WTC11 (cell line): ENCODE measurements around the gene ARHGAP10. TPM values are rescaled to one million over a fixed set of nuclear protein-coding genes. Genes with fewer than 3 reads are reported as not detected.

ENCODE experiments used
- ATAC-seq: fragments of 200-7000 bp; cut with Tn5 transposase; 2 replicates; pipeline ENCODE4 v1.10.0; 2021; ENCODE audit warnings: mild to moderate bottlenecking, moderate library complexity
- CTCF ChIA-PET: fragments of 300-600 bp; sonication (Branson Sonifier 250); formaldehyde crosslinking; loops from one replicate; lab custom pipeline; 2021; ENCODE audit warnings: antibody characterized with exemption; lab: Charles Lee
- POLR2A ChIA-PET: fragments of 350-600 bp; sonication (Branson Sonifier 250); formaldehyde crosslinking; loops from one replicate; lab custom pipeline; 2021; ENCODE audit warnings: antibody characterized with exemption; lab: Charles Lee
- DNase-seq: peaks from one replicate; pipeline ENCODE4 v3.0.0; 2021; ENCODE audit warnings: low spot score
- H3K27ac Mint-ChIP-seq: 2 replicates; pipeline ENCODE4 v1.8.0; 2021; ENCODE audit warnings: mixed read lengths
- H3K27me3 Mint-ChIP-seq: 2 replicates; pipeline ENCODE4 v1.8.0; 2021; ENCODE audit warnings: low read depth, mild to moderate bottlenecking, moderate library complexity, mixed read lengths
- H3K36me3 Mint-ChIP-seq: 2 replicates; pipeline ENCODE4 v1.8.0; 2021; ENCODE audit warnings: mixed read lengths
- H3K4me1 Mint-ChIP-seq: 2 replicates; pipeline ENCODE4 v1.8.0; 2022; ENCODE audit warnings: mixed read lengths
- H3K4me3 Mint-ChIP-seq: 2 replicates; pipeline ENCODE4 v1.8.0; 2021; ENCODE audit warnings: mild to moderate bottlenecking, moderate library complexity, mixed read lengths
- H3K9me3 Mint-ChIP-seq: 2 replicates; pipeline ENCODE4 v1.8.0; 2021; ENCODE audit warnings: mixed read lengths
- AFF4 ChIP-seq: sonication (generic); formaldehyde crosslinking; IDR thresholded peaks from 2 replicates; pipeline ENCODE4 v1.8.1; 2023; ENCODE audit warnings: mild to moderate bottlenecking, missing genetic modification reagents, borderline replicate concordance
- AR ChIP-seq: fragments of 250-450 bp; sonication (Bioruptor Pico); IDR thresholded peaks from 2 replicates; pipeline ENCODE4 v1.9.0; 2021; ENCODE audit warnings: mild to moderate bottlenecking
- CDX4 ChIP-seq: fragments of 250-450 bp; sonication (Bioruptor Pico); IDR thresholded peaks from 2 replicates; pipeline ENCODE4 v1.9.0; 2021; ENCODE audit warnings: moderate library complexity, mild to moderate bottlenecking, inconsistent platforms, borderline replicate concordance
- CREB1 ChIP-seq: sonication (generic); formaldehyde crosslinking; IDR thresholded peaks from 2 replicates; pipeline ENCODE4 v1.8.0; 2023; ENCODE audit warnings: mild to moderate bottlenecking, missing genetic modification reagents
- CTCF ChIP-seq: fragments of 200-600 bp; IDR thresholded peaks from 2 replicates; pipeline ENCODE4 v1.8.0; 2022; ENCODE audit warnings: antibody characterized with exemption
- EMX1 ChIP-seq: fragments of 250-450 bp; sonication (Bioruptor Pico); IDR thresholded peaks from 2 replicates; pipeline ENCODE4 v1.8.0; 2021; ENCODE audit warnings: mild to moderate bottlenecking
- FOXP4 ChIP-seq: sonication (generic); formaldehyde crosslinking; IDR thresholded peaks from 2 replicates; pipeline ENCODE4 v1.8.0; 2022; ENCODE audit warnings: mild to moderate bottlenecking, missing genetic modification reagents
- HMGA2 ChIP-seq: fragments of 250-450 bp; sonication (Bioruptor Pico); IDR thresholded peaks from 2 replicates; pipeline ENCODE4 v1.4.0; 2021; ENCODE audit warnings: mild to moderate bottlenecking, moderate library complexity
- HMGXB4 ChIP-seq: sonication (generic); formaldehyde crosslinking; IDR thresholded peaks from 2 replicates; pipeline ENCODE4 v1.8.1; 2023; ENCODE audit warnings: mild to moderate bottlenecking, moderate library complexity, missing genetic modification reagents
- MYBL2 ChIP-seq: sonication (generic); formaldehyde crosslinking; IDR thresholded peaks from 2 replicates; pipeline ENCODE4 v1.8.1; 2023; ENCODE audit warnings: mild to moderate bottlenecking, moderate library complexity, missing genetic modification reagents
- NFATC4 ChIP-seq: fragments of 250-450 bp; sonication (Bioruptor Pico); IDR thresholded peaks from 2 replicates; pipeline ENCODE4 v1.9.0; 2021; ENCODE audit warnings: mild to moderate bottlenecking
- RELA ChIP-seq: sonication (generic); formaldehyde crosslinking; IDR thresholded peaks from 2 replicates; pipeline ENCODE4 v1.8.1; 2022; ENCODE audit warnings: missing genetic modification reagents, mild to moderate bottlenecking, borderline replicate concordance
- SMAD3 ChIP-seq: sonication (generic); formaldehyde crosslinking; IDR thresholded peaks from 2 replicates; pipeline ENCODE4 v1.8.0; 2022; ENCODE audit warnings: missing genetic modification reagents, mild to moderate bottlenecking, borderline replicate concordance
- SOX15 ChIP-seq: fragments of 250-450 bp; sonication (Bioruptor Pico); IDR thresholded peaks from 2 replicates; pipeline ENCODE4 v1.9.0; 2021; ENCODE audit warnings: mild to moderate bottlenecking
- USF2 ChIP-seq: sonication (generic); formaldehyde crosslinking; IDR thresholded peaks from 2 replicates; pipeline ENCODE4 v1.8.1; 2023; ENCODE audit warnings: mild to moderate bottlenecking, missing genetic modification reagents, moderate library complexity
- ZBTB43 ChIP-seq: sonication (generic); formaldehyde crosslinking; IDR thresholded peaks from 2 replicates; pipeline ENCODE4 v1.8.1; 2023; ENCODE audit warnings: mild to moderate bottlenecking, missing genetic modification reagents
- ZNF219 ChIP-seq: sonication (generic); formaldehyde crosslinking; IDR thresholded peaks from 2 replicates; pipeline ENCODE4 v1.8.0; 2023; ENCODE audit warnings: missing genetic modification reagents, mild to moderate bottlenecking, borderline replicate concordance
- ZSCAN18 ChIP-seq: fragments of 250-450 bp; sonication (Bioruptor Pico); IDR thresholded peaks from 2 replicates; pipeline ENCODE4 v2.1.2; 2022; ENCODE audit warnings: mild to moderate bottlenecking, moderate library complexity
- total RNA-seq: library from RNA; stranded (reverse); gene quantifications from 3 replicates; pipeline ENCODE4 v1.2.3, GENCODE V29; 2021

The ARHGAP10 gene
- total RNA-seq, 1 experiment from 2014 or later, result 9.6 TPM

- Mint-ChIP-seq H3K36me3 (peaks cover 3% of the 10 kb centered on the region), H3K27ac (no peak overlapping the region), H3K9me3 (peaks cover 18% of the 10 kb centered on the region), H3K27me3 (peaks cover 11% of the 10 kb centered on the region), H3K4me1 (peaks cover 42% of the 10 kb centered on the region), H3K4me3 (no peak overlapping the region)
- CTCF ChIA-PET, result no interaction called here
- ATAC-seq (peak; percentile 91), DNase-seq (no peak)
- no peak for TF ChIP-seq HMGXB4 (CRISPR knock-in tag)
- TF ChIP-seq SOX15 (CRISPR knock-in tag), result no peak
- TF ChIP-seq CDX4 (CRISPR knock-in tag), result no peak
- no peak for TF ChIP-seq CREB1 (CRISPR knock-in tag)
- POLR2A ChIA-PET, result no interaction called here
Measured at GRCh38 chr4:148116969-148117368, 385.1 kb downstream of the ARHGAP10 start.

GRCh38 chr4:148118179-148118578 is 386.3 kb downstream of the ARHGAP10 start:
- Mint-ChIP-seq H3K27me3 (peaks cover 14% of the 10 kb centered on the region), H3K4me3 (no peak overlapping the region), H3K9me3 (peaks cover 30% of the 10 kb centered on the region), H3K36me3 (peaks cover 15% of the 10 kb centered on the region), H3K4me1 (peaks cover 33% of the 10 kb centered on the region), H3K27ac (no peak overlapping the region)
- ChIA-PET CTCF (no interaction called here), POLR2A (no interaction called here)
- DNase-seq (no peak), ATAC-seq (no peak)
- no peak for TF ChIP-seq CTCF
- TF ChIP-seq ZSCAN18 (CRISPR knock-in tag), result no peak
- TF ChIP-seq EMX1 (CRISPR knock-in tag), result no peak
- no peak for TF ChIP-seq AR (CRISPR knock-in tag)
- TF ChIP-seq AFF4, result no peak
- no peak for TF ChIP-seq ZBTB43 (CRISPR knock-in tag)
- no peak for TF ChIP-seq SMAD3
- TF ChIP-seq HMGA2 (CRISPR knock-in tag), result no peak
- no peak for TF ChIP-seq FOXP4 (CRISPR knock-in tag)
- no peak for TF ChIP-seq USF2 (CRISPR knock-in tag)
- no peak for TF ChIP-seq RELA
- TF ChIP-seq ZNF219 (CRISPR knock-in tag), result no peak
- TF ChIP-seq MYBL2, result no peak
- no peak for TF ChIP-seq NFATC4
